ENCODE measurements around the gene CDH13.

Gene CDH13

GRCh38 chr16:82658796-82659195, 32.0 kb downstream of the CDH13 start:
- TF ChIP-seq CTCF (IDR thresholded peaks at IDR 0.05; ENCODE audit: low read depth, low read length) = no peak

GRCh38 chr16:82660075-82660645, 33.4 kb downstream of the CDH13 start:
- Histone ChIP-seq H3K36me3 (no peaks in the 10 kb centered on the region), H3K27me3 (ENCODE audit: insufficient read depth, low read depth, severe bottlenecking) (no peaks in the 10 kb centered on the region), H3K4me3 (ENCODE audit: low read depth, low read length) (no peak overlapping the region), H3K27ac (no peak overlapping the region), H3K9me3 (ENCODE audit: severe bottlenecking) (no peaks in the 10 kb centered on the region)
- TF ChIP-seq CTCF (IDR thresholded peaks at IDR 0.05; ENCODE audit: low read depth, low read length) = no peak
- DNase-seq = no peak

More at GRCh38 chr16:82658796-82659195, 32.0 kb downstream of the CDH13 start:
- DNase-seq = no peak
- H3K27me3 ChIP-seq (ENCODE audit: insufficient read depth, low read depth, severe bottlenecking) = no peaks in the 10 kb centered on the region
- H3K4me3 ChIP-seq (ENCODE audit: low read depth, low read length) = no peak overlapping the region
- no peaks in the 10 kb centered on the region for H3K9me3 ChIP-seq (ENCODE audit: severe bottlenecking)
- no peak overlapping the region for H3K27ac ChIP-seq
- H3K36me3 ChIP-seq = no peaks in the 10 kb centered on the region

GRCh38 chr16:82660966-82661365, 34.2 kb downstream of the CDH13 start:
- H3K27ac ChIP-seq = no peak overlapping the region
- no peak for DNase-seq
- no peaks in the 10 kb centered on the region for H3K27me3 ChIP-seq (ENCODE audit: insufficient read depth, low read depth, severe bottlenecking)
- no peaks in the 10 kb centered on the region for H3K9me3 ChIP-seq (ENCODE audit: severe bottlenecking)
- H3K4me3 ChIP-seq (ENCODE audit: low read depth, low read length) = no peak overlapping the region
- no peaks in the 10 kb centered on the region for H3K36me3 ChIP-seq
- TF ChIP-seq CTCF (IDR thresholded peaks at IDR 0.05; ENCODE audit: low read depth, low read length) = no peak

DNA sequence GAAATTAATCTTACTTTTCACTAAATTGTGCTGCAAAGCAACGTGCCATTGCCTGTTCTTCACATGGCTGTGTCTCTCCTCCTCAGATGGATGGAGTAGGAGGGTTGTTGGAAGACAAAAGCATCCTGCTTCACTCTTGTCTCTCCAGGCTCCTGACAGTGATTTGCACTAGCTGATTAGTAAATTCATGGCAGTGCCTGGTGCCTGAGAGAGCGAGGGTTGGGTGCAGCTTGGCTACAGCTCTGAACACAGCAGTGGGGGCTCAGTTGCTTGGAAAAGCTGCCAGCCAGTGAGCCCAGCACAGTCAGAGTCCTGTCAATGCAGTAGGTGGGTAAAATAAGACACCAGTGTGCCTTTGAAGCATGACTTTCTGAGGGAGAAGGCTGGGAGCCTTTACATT, 37.4 kb downstream of the CDH13 start:
- DNase-seq = no peak

DNA sequence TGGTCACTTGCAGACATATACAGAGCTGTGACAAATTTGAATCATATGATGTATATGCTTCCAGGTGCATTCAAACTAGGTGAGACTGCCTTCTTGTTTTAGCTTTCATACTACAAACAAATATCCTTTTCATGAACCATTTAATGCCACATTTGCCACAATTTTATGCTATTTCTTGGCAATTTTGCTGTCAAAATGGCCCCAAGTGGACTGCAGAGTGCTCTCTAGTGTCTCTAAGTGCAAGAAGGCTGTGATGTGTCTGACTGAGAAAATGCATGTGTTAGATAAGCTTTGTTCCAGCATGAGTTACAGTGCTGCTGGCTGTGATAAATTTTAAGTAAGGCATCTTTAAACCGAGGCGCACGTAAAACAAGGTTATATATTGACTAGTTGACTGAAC, 38.3 kb downstream of the CDH13 start:
- H3K9me3 ChIP-seq (ENCODE audit: severe bottlenecking) = no peaks in the 10 kb centered on the region
- H3K36me3 ChIP-seq = no peaks in the 10 kb centered on the region
- H3K27me3 ChIP-seq (ENCODE audit: insufficient read depth, low read depth, severe bottlenecking) = no peaks in the 10 kb centered on the region
- DNase-seq = no peak
- no peak for TF ChIP-seq CTCF (IDR thresholded peaks at IDR 0.05; ENCODE audit: low read depth, low read length)
- no peak overlapping the region for H3K4me3 ChIP-seq (ENCODE audit: low read depth, low read length)
- no peak overlapping the region for H3K27ac ChIP-seq

More for the DNA sequence above, 37.4 kb downstream of the CDH13 start:
- no peak for TF ChIP-seq CTCF (IDR thresholded peaks at IDR 0.05; ENCODE audit: low read depth, low read length)
- no peaks in the 10 kb centered on the region for H3K27me3 ChIP-seq (ENCODE audit: insufficient read depth, low read depth, severe bottlenecking)
- H3K4me3 ChIP-seq (ENCODE audit: low read depth, low read length) = no peak overlapping the region
- H3K36me3 ChIP-seq = no peaks in the 10 kb centered on the region
- no peak overlapping the region for H3K27ac ChIP-seq
- no peaks in the 10 kb centered on the region for H3K9me3 ChIP-seq (ENCODE audit: severe bottlenecking)

DNA sequence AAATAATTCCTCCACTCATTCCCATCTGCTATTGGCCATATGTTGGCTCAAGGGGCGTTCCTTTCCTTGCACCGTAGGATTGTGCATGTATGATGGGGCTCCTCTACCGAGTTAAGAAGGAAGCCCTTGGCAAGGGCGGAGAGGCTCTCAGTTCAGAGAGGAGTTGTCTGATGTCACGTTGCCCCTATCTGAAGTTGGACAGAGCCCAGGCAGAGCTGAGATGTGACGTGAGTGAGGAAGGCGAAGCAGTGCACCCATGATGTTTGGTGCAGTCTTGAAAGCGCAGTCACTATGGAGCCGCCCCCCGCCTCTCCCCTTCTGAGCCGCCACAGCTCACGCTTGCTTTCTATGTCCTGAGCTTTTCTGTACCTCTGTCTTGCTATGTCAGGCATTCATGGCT, 40.7 kb downstream of the CDH13 start:
- DNase-seq = no peak
- no peak overlapping the region for H3K4me3 ChIP-seq (ENCODE audit: low read depth, low read length)
- H3K27me3 ChIP-seq (ENCODE audit: insufficient read depth, low read depth, severe bottlenecking) = no peaks in the 10 kb centered on the region

More for the DNA sequence above, 40.7 kb downstream of the CDH13 start:
- Histone ChIP-seq H3K9me3 (ENCODE audit: severe bottlenecking) (no peaks in the 10 kb centered on the region), H3K36me3 (no peaks in the 10 kb centered on the region), H3K27ac (no peak overlapping the region)
- no peak for TF ChIP-seq CTCF (IDR thresholded peaks at IDR 0.05; ENCODE audit: low read depth, low read length)
